Adipocyte (in vitro differentiated cells): Measurements from ENCODE around the gene IL31RA.

Source experiments
- DNase-seq: peaks from one replicate; pipeline ENCODE4 v3.0.0-alpha.2; 2015; ENCODE audit warnings: low read depth
- H3K27me3 ChIP-seq: replicated peaks from 2 replicates; pipeline ENCODE4 v1.7.0; 2013; ENCODE audit warnings: mild to moderate bottlenecking, low read length, moderate library complexity; ENCODE audit not compliant: control insufficient read depth, insufficient read depth
- H3K36me3 ChIP-seq: 2 replicates; pipeline ENCODE4 v1.7.0; 2013; ENCODE audit warnings: low read length, mild to moderate bottlenecking, moderate library complexity; ENCODE audit not compliant: control insufficient read depth, insufficient read depth, severe bottlenecking
- H3K4me1 ChIP-seq: 2 replicates; pipeline ENCODE4 v1.7.0; 2013; ENCODE audit warnings: mild to moderate bottlenecking, low read length, moderate library complexity; ENCODE audit not compliant: control insufficient read depth, insufficient read depth
- H3K4me3 ChIP-seq: 2 replicates; pipeline ENCODE4 v1.7.0; 2013; ENCODE audit warnings: mild to moderate bottlenecking, low read length, moderate library complexity
- H3K9ac ChIP-seq: 2 replicates; pipeline ENCODE4 v1.7.0; 2013; ENCODE audit warnings: mild to moderate bottlenecking, low read length, moderate library complexity
- H3K9me3 ChIP-seq: 2 replicates; pipeline ENCODE4 v1.7.0; 2013; ENCODE audit warnings: mild to moderate bottlenecking, low read length, moderate library complexity; ENCODE audit not compliant: control insufficient read depth

IL31RA gene

DNA sequence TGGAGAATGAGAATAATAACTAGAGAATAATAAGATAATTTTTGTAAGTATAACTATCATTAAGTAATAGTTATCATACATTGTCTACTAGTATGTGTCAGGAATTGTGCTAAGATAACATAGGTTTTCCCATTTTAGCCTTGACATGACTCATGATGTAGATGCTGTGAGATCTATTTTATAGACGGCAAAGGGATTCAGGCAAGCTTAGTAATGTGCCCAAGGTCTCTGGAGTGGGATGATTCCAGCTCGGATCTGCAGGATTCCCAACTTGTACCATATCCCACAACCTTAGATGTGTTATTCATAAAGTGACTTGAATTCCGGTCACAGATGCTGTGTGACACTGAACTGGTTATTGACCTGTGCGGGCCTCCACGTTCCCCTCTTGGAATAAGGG is 51.5 kb downstream of the IL31RA start:
- no peaks in the 10 kb centered on the region for H3K9me3 ChIP-seq

DNA sequence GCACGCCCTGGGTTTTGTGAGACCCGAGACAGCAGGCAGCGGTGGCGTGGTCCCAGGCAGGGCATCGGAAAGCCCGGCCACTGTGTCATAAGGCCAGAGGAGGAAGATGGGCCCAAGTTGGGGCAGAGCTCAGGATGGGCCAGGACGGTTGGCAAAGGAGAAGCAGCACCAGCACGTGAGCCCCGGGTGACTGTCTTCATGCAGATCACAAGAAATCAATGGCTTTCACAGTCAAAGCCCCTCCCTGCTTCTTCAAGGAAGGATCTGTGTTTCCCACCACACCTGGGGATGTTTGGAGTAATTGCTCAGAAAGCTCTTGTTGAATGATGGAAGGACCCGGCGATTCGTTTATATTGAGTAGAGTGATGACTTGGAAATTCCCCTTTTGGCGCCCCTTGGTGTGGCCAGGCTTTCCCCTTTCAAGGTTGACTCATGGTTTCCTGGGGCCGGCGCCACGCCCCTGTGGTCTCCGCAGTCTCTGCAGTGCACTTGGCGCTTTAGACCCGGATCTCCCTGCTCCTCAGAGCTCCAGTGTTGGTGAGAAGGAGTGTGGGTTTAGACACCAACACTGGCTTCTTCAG is 52.1 kb downstream of the IL31RA start:
- Histone ChIP-seq H3K4me3 (no peak overlapping the region), H3K9ac (no peak overlapping the region), H3K27me3 (no peaks in the 10 kb centered on the region), H3K9me3 (no peaks in the 10 kb centered on the region), H3K4me1 (peaks cover 32% of the 10 kb centered on the region), H3K36me3 (no peaks in the 10 kb centered on the region)
- no peak for DNase-seq

More for the DNA sequence above, 51.5 kb downstream of the IL31RA start:
- no peaks in the 10 kb centered on the region for H3K27me3 ChIP-seq
- no peaks in the 10 kb centered on the region for H3K36me3 ChIP-seq
- DNase-seq, result no peak
- peaks cover 32% of the 10 kb centered on the region for H3K4me1 ChIP-seq
- H3K4me3 ChIP-seq, result no peak overlapping the region
- no peak overlapping the region for H3K9ac ChIP-seq

DNA sequence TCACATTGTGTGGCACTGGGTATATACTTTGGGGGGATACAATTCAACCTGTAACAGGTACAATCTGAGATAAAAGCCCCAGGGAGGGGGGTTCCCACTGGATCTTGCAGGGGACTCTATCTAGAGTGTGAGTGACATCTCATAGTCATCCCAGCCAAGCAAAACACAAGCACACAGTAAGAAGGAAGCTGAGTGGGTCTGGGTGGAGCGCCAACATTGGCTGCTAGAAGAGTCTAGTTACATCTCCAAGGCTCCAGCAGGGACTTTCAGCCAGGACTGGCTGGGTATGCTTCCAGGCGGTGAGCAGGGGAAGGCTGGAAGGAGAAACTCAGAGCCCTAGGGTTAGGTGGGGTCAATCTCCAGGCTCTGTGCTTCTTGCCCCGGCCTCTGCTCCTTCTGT is 53.0 kb downstream of the IL31RA start:
- H3K4me3 ChIP-seq, result no peak overlapping the region
- H3K4me1 ChIP-seq, result peaks cover 26% of the 10 kb centered on the region
- no peaks in the 10 kb centered on the region for H3K27me3 ChIP-seq
- no peaks in the 10 kb centered on the region for H3K9me3 ChIP-seq
- no peaks in the 10 kb centered on the region for H3K36me3 ChIP-seq
- DNase-seq, result peak; percentile 52
- no peak overlapping the region for H3K9ac ChIP-seq

DNA sequence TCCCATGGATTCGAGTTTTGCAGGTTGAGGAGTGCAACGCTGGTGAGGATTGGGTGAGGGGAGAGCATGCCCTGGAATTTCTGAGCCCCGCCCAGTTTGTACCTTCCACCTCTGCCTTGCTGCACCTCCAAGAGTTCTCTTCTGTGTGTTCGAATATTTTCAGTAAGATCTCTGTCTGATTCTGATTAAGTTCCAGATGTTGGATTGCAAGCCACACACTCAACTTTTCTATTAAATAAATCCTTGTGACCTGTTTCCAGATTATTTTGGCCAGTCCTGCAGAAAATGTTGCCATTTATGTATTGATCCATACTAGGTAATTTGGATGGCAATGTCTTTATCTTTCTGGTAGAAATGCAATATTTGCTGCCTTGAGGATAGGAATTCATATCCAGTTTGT is 54.1 kb downstream of the IL31RA start:
- Histone ChIP-seq H3K4me1 (peaks cover 15% of the 10 kb centered on the region), H3K36me3 (no peaks in the 10 kb centered on the region), H3K9me3 (no peaks in the 10 kb centered on the region), H3K4me3 (no peak overlapping the region), H3K9ac (no peak overlapping the region), H3K27me3 (no peaks in the 10 kb centered on the region)
- DNase-seq, result no peak

DNA sequence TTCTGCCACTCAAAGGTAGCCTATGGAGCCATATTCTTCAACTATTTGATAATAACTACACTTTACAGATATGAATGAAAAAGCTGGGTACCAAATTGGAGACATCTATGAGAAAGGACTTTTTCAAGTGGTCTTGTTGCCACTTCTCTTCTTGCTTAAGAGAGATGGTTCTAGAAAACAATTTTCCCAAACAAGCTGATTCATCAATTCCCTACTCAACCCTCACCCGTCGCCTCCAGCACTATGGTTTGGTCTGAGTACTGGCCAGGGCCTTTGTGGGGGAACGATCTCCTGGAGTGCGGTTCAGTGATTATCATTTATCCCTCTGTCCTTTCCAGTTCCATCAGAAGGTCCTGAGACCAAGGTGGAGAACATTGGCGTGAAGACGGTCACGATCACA is 56.8 kb downstream of the IL31RA start:
- Histone ChIP-seq H3K4me1 (peaks cover 28% of the 10 kb centered on the region), H3K4me3 (no peak overlapping the region), H3K36me3 (no peaks in the 10 kb centered on the region), H3K9me3 (no peaks in the 10 kb centered on the region), H3K9ac (no peak overlapping the region), H3K27me3 (no peaks in the 10 kb centered on the region)
- no peak for DNase-seq

DNA sequence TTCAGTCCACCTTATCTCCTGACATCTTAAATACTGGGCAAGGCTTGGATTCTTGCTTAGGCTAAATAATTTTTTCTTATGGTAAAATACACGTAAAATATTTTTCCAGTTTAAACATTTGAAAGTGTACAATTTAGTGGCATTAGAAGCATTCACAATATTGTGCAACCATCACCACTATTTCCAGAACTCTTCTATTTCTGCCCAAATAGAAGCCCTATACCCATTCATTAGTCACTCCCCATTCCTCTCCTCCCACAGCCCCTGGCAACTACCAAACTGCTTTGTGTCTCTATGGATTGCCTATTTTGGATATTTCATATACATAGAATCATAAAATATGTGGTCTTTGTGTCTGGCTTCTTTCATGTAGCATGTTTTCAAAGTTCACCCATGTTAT is 57.6 kb downstream of the IL31RA start:
- Histone ChIP-seq H3K9me3 (no peaks in the 10 kb centered on the region), H3K4me1 (peaks cover 23% of the 10 kb centered on the region), H3K9ac (no peak overlapping the region), H3K4me3 (no peak overlapping the region), H3K27me3 (no peaks in the 10 kb centered on the region), H3K36me3 (no peaks in the 10 kb centered on the region)
- peak; percentile 61 for DNase-seq

DNA sequence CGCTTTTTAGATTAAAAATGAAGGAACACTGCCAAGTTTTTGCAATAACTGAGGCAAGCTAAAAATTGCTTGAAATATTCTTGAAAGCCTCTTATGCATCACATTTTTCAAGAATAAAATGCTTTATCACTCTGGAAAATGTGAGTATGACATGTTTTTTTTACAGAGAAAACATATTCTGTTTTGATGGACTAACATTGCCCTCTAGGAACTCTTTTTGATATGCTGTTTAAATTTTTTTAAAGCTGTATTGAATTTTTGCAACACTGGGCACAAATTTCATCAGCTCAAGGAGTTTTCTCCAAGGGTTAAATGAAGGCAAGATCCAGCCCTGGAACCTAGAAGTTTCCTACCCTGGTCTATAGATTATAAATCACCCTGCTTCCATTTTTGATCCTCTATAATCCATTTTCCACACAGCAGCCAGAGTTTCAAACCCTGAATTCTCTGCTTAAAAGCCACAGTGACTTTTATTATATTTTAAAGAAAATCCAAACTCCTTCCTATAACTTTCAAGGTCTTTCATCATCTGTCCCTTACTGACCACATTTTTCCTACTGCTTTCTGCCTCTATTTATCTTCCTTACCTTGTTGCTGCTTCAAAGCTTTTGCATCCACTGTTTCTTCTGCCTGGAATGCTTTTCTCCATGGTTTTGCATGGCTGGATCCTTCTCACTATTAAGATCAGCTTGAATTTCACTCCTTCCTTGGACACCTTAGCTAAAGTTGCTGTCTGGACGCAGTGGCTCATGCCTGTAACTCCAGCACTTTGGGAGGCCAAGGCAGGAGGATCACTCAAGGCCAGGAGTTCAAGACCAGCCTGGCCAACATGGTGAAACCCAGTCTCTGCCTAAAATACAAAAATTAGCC is 60.9 kb downstream of the IL31RA start:
- H3K4me3 ChIP-seq, result no peak overlapping the region
- H3K9ac ChIP-seq, result peak overlapping the region; percentile 81
- no peaks in the 10 kb centered on the region for H3K27me3 ChIP-seq
- H3K36me3 ChIP-seq, result no peaks in the 10 kb centered on the region
- H3K4me1 ChIP-seq, result peaks cover 15% of the 10 kb centered on the region
- peak; percentile 72 for DNase-seq
- H3K9me3 ChIP-seq, result no peaks in the 10 kb centered on the region

DNA sequence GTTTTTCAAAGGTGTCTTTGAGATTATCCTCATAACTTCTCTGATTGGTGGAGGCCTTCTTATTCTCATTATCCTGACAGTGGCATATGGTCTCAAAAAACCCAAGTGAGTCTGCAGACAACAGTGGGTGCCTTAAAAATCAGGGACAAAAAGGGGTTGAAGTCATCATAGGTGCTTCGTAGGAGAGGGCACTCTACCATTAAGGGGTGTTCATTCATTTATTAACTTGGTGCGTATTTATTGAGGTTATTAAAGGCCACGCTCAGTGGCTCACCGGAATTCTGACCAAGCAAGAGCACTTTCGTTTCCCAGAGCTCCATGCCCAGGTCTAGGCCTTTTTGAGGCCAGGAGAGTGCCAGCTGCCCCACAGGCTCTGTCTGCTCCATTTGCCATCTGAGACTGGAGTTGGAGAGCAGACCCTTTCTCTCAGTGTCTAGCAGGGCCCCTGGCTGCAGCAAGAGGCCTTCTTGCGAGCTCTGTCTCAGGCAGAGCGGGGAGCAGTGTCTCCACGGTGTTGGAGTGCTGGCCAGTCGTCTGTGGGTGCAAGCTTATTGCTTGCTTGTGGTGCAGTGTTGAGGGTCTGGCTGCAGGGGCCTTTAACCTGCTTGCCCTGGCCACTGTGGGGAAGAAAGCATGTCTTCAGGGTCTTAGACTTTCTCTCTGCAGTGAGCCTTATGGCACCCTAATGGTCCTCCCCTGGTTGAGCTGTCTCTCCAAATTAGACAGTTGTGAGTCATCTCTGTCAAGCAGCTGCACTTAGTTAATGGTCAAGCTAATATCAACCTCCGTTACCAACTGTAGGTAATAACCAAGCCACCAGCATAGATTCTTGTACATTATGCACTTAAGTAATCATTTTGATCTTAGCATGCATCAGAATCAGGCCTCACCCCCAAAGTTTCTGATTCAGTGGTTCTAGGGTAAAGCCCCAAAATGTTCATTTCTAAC is 62.6 kb downstream of the IL31RA start:
- Histone ChIP-seq H3K4me1 (peaks cover 15% of the 10 kb centered on the region), H3K27me3 (no peaks in the 10 kb centered on the region), H3K9ac (no peak overlapping the region), H3K36me3 (no peaks in the 10 kb centered on the region), H3K9me3 (no peaks in the 10 kb centered on the region), H3K4me3 (no peak overlapping the region)
- no peak for DNase-seq

DNA sequence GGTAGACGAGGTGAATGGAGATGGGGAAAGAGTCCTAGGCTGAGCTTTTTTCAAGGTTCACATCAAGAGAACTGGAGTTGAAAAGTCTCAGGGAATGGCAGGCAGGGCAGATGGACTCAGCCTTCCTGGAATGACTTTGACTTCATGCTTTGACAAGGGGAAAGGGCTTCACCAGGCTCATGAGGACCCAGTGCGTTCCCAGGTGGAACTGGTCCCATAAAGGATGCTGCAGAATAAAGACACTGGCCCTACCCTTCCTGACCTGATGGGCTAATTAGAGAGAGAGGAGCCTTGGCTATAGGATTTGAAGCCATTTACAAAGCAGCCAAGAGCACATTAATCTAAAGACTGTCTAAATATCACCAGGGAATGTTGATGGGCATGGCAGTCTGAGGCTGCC is 63.8 kb downstream of the IL31RA start:
- no peak for DNase-seq
- H3K4me1 ChIP-seq, result peaks cover 15% of the 10 kb centered on the region
- no peak overlapping the region for H3K9ac ChIP-seq
- H3K27me3 ChIP-seq, result peaks cover 4% of the 10 kb centered on the region
- H3K4me3 ChIP-seq, result no peak overlapping the region
- no peaks in the 10 kb centered on the region for H3K9me3 ChIP-seq
- no peaks in the 10 kb centered on the region for H3K36me3 ChIP-seq

DNA sequence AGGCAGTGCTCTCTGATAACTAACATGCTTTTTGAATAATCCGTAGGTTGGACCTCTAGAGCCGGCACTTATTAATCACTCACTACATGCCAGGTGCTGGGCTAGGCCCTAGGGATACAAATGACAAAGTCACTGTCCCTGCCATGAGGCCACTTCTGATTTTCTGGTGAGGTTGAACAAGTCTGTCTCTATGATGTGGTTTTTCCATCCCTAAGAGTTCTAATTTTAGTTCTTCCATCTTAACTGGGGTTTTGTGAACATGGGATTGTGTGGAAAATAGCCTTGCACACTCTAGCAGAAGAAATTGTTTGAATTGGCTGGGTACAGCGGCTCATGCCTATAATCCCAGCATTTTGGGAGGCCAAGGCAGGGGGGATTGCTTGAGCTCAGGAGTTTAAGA is 64.6 kb downstream of the IL31RA start:
- Histone ChIP-seq H3K9ac (no peak overlapping the region), H3K4me3 (no peak overlapping the region), H3K27me3 (peaks cover 4% of the 10 kb centered on the region)

DNA sequence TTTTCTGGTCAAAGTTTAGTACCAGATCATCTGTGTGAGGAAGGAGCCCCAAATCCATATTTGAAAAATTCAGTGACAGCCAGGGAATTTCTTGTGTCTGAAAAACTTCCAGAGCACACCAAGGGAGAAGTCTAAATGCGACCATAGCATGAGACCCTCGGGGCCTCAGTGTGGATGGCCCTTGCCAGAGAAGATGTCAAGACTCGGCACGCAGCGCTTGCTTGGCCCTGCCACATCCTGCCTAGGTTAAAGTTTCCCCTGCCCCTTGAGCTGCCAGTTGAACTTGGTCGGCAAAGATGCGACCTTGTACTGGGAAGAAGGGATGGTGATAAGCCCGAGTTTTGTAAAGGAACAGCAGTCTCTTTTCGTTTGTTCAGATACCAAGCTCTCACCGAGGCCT is 65.8 kb downstream of the IL31RA start:
- H3K36me3 ChIP-seq, result no peaks in the 10 kb centered on the region
- no peak for DNase-seq
- H3K4me3 ChIP-seq, result no peak overlapping the region
- H3K4me1 ChIP-seq, result peaks cover 7% of the 10 kb centered on the region
- H3K27me3 ChIP-seq, result peaks cover 4% of the 10 kb centered on the region
- no peaks in the 10 kb centered on the region for H3K9me3 ChIP-seq
- no peak overlapping the region for H3K9ac ChIP-seq

More for the DNA sequence above, 64.6 kb downstream of the IL31RA start:
- Histone ChIP-seq H3K9me3 (no peaks in the 10 kb centered on the region), H3K36me3 (no peaks in the 10 kb centered on the region), H3K4me1 (peaks cover 15% of the 10 kb centered on the region)
- no peak for DNase-seq
